LNCAP (cell line): Measurements from ENCODE around the gene WDR20.

ENCODE experiments used
- TF ChIP-seq, protein P1 (sequence below): fragments of 450-650 bp; IDR thresholded peaks from 2 replicates; pipeline ENCODE4 v1.5.1; 2017; ENCODE audit warnings: mild to moderate bottlenecking

Gene WDR20

DNA sequence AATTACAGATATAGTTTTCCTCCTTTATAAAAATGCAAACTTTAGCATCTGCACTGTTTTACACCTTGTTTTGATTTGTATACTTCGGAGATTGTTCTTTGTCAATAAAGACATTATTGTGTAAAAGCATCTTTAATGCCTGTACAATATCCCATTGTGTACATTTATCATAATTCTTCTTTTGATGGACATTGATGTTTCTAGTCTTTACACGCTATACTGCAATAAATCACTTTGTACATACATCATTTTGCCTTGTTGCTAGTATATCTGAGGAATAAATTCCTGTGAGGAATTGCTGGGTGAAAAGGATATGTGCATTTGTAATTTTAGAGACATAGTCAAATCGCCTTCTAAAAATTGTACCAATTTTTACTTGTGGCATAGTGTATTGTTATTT lies 30.4 kb downstream of the WDR20 start:
- TF ChIP-seq, protein P1, sequence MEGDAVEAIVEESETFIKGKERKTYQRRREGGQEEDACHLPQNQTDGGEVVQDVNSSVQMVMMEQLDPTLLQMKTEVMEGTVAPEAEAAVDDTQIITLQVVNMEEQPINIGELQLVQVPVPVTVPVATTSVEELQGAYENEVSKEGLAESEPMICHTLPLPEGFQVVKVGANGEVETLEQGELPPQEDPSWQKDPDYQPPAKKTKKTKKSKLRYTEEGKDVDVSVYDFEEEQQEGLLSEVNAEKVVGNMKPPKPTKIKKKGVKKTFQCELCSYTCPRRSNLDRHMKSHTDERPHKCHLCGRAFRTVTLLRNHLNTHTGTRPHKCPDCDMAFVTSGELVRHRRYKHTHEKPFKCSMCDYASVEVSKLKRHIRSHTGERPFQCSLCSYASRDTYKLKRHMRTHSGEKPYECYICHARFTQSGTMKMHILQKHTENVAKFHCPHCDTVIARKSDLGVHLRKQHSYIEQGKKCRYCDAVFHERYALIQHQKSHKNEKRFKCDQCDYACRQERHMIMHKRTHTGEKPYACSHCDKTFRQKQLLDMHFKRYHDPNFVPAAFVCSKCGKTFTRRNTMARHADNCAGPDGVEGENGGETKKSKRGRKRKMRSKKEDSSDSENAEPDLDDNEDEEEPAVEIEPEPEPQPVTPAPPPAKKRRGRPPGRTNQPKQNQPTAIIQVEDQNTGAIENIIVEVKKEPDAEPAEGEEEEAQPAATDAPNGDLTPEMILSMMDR, result no peak

DNA sequence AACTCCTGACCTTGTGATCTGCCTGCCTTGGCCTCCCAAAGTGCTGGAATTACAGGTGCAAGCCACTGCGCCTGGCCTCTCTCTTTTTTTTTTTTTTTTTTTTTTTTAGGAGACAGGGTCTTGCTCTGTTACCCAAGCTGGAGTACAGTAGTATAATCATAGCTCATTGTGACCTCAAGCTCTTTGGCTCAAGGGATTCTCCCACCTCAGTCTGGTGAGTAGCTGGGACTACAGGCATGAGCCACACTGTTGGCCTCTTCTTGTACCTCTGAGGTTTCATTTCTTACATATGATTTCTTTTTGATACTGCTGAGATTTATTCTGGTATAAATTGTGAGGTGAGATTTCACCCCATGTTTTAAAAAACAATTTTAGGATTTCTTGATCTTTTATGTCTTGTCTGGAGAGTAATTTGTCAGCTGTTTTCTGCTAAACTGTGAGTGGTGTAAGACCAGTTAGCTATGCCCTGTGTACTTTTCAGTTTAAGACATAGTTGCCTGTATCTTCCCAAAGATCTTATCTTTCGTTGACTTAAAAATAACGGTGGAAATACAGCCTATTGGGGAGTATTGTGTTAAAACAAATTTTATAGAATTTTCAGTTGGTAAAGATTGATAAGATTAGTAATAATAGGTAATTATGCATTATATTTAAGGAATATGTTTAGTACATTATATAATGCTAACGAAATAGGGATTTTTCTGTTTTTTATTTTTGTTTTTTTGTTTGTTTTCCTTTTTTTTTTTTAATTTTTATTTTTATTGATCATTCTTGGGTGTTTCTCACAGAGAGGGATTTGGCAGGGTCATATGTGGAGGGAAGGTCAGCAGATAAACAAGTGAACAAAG lies 31.7 kb downstream of the WDR20 start:
- TF ChIP-seq, protein P1, result no peak

DNA sequence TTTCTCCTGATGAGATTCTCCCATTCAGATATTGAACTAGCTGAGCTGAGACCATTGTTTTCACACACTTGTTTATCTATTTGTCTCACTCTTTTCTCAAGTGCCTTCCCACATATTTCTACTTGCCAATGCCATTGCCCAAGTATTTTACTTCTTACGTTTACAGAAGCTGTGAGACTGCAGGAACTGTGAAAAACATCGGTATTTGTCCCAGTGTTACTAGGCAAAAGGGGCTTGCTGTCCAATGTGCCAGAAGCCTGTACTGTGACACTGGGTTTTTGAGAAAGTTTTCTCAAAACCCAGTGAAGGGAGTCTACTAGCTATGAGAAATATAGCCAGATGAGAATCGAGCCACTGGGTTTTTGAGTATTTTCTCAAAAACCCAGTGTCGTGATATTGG lies 37.5 kb downstream of the WDR20 start:
- TF ChIP-seq, protein P1, result no peak

DNA sequence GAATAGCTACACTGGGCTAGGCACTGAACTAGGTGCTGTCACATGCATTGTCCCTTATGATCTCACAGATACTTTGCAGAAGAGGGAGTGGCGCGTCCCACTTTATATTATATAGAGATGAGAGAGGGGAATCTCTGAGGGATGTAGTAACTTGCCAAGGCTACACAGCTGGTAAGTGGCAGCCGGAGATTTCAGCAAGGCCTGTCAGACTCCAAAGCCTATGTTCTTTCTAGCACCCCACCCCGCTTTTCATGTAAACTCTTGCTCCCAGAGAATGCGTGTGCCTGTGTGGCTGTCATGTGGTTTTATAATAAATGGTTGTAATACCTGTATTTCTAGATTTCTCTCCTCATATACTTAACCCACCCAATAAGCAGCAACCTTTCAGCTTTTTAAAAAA lies 39.1 kb downstream of the WDR20 start:
- TF ChIP-seq, protein P1, result no peak

DNA sequence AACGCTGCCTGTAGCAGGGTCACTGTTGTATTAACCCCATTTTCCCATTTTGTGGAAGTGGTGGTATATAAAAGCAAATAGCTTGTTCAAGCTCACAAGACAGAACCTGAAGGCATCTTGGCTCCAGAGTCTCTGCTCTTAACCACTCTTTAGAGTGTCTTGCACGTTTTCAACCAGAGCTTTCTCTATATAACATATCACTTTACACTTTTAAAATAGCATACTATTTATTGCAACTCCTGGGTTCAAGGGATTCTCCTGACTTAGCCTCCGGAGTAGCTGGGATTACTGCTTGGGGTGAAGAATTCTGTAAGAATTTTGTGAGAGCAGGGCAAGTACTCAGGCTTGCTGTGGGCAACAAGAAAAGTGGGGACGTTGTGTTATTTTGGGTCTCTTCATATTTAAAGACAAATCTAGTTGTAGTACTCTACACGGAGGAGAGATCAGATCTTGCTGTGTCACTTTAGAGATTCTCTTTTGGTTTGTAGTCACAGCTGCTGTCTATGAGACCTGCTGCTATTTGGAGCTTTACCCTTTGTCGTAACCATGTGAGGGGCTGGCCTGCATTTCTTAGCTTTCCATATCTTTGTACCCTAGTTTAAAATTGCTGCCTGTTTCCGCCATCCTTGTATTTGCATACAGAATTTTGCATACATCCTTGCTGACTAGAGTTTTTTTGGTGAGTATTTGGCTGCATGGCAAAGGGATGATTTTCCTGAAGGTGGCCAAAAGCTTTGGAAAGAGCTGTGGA lies 40.7 kb downstream of the WDR20 start:
- TF ChIP-seq, protein P1, result no peak

DNA sequence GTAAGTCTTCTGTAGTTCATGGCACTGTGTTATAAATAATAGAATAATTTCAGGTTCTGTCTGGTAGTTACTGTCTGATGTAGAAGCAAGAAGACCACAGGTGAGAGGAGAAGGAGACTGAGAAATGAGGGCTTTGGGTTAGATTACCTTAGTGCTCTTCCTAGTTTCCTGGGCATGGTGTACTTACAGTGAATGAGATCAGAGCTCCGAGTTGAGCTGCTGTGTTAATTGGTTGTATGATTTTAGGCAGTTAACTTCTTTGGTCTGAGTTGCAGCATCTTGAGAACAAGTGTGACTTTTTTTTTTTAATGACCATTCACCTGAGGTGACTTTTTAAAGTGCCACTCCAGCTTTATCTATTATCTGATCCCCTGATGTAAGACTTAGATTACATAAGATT lies 41.5 kb downstream of the WDR20 start:
- TF ChIP-seq, protein P1, result no peak

DNA sequence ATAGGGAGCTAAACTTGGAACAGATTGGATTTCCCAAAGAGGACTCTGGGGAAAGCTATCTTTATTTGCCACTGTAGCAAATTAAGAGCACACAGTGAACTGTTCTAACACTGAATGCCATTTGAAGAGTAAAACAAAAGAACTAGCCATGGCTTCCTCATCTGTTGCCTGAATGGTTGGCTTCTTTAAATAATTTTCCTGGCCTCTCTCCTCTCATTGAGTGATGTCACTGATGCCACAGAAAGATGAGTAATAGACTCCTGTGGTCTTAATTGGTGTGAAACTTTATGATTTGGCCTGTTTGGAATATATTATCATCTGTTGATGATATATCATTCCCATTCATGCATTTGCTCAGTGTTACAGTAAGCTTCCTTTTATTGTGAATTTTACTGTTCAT lies 42.5 kb downstream of the WDR20 start:
- TF ChIP-seq, protein P1, result no peak
